HG03159 (cell line): ENCODE measurements around the gene NHERF1.

ENCODE experiments used
- ATAC-seq: cut with Tn5 transposase; IDR thresholded peaks from one replicate; pipeline ENCODE4 v1.9.1; 2021; ENCODE audit warnings: mild to moderate bottlenecking, moderate library complexity; ENCODE audit not compliant: unreplicated experiment

Gene NHERF1

DNA sequence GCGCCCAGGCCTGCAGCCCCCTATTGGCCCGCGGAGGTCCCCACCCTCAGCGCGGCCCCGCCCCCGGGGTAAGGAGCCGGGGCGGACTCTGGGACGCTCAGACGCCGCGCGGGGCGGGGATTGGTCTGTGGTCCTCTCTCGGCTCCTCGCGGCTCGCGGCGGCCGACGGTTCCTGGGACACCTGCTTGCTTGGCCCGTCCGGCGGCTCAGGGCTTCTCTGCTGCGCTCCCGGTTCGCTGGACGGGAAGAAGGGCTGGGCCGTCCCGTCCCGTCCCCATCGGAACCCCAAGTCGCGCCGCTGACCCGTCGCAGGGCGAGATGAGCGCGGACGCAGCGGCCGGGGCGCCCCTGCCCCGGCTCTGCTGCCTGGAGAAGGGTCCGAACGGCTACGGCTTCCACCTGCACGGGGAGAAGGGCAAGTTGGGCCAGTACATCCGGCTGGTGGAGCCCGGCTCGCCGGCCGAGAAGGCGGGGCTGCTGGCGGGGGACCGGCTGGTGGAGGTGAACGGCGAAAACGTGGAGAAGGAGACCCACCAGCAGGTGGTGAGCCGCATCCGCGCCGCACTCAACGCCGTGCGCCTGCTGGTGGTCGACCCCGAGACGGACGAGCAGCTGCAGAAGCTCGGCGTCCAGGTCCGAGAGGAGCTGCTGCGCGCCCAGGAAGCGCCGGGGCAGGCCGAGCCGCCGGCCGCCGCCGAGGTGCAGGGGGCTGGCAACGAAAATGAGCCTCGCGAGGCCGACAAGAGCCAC, at the start of gene NHERF1:
TSS of gene NHERF1 (plus strand) at position 100 of the 750 bp plus-strand sequence. CDS start at position 319, 219 bp downstream.
- peak; percentile 87 for ATAC-seq

- ATAC-seq, result no peak
These were observed 49.2 kb upstream of the NHERF1 start for GRCh38 chr17:74699236-74699635.

DNA sequence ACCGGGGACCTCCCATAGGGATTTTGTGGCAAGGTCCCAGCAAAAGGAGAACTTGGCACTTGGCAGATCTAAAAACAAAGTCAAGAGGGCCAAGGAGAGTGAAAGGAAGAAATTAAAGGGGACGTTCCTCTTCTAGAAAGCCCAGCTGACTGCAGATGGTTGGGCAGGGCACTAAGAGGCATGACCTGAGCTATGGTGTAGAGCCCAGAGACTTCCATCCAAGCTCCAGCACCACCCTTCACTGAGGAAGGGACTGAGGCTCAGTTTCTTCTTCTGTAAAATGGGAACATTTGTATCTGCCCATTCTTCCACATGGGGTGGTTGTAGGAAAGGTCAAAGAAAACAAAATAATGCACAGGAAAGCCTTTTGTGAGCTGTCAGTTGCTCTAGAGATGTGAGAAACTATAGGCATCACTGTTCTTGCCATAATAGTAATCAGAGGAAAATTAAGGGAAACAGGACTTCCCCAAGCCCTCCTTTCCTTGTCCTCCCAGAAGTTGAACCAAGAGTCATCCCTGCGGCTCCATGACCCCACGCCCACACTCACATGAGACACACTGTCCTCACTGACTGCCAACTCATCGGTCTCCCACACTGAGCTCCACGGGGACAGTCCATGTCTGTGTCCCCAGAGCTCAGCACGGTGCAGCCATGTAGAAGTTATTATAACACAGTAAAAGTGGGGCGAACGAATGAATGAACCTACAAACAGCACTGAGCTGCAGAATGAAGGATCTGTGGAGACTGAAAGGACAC, 46.1 kb upstream of the NHERF1 start:
- no peak for ATAC-seq

DNA sequence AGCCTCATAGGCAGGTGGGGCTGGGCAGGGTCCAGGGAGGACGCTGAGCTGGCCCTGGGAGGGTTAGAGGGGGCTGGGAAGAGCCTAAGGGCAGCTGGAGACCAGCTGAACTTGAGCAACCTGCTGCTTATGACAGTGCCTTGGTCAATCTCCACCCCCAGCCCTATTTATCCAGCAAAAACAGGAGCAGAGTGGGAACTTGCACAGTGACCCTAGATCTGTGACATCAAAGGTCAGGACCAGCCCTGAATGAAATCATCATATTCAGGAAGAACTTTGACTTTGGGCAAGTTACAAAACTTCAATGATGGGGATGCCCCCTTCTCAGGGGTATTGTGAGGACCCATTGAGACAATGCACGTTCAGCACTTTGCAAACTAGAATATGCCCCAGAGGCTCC, 45.1 kb upstream of the NHERF1 start:
- ATAC-seq, result no peak

DNA sequence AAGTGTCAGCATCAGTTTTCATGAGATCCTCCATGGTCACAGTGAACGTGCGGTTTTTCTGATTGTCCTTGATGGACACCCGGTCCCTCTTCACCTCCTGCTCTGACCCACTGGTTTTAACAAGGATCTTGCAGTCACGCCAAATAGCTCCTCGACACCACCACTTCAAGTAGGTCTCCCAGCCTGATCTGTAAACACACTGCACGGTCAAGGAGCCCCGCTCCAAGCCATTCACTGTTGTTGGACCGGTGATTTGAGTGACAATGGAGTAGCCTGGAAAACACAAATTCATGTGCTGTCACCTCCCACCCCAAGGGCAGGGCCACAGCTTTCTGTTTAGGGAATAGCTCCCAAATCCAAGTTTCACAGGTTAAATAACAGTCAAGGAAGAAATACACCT, 43.9 kb upstream of the NHERF1 start:
- ATAC-seq, result no peak

DNA sequence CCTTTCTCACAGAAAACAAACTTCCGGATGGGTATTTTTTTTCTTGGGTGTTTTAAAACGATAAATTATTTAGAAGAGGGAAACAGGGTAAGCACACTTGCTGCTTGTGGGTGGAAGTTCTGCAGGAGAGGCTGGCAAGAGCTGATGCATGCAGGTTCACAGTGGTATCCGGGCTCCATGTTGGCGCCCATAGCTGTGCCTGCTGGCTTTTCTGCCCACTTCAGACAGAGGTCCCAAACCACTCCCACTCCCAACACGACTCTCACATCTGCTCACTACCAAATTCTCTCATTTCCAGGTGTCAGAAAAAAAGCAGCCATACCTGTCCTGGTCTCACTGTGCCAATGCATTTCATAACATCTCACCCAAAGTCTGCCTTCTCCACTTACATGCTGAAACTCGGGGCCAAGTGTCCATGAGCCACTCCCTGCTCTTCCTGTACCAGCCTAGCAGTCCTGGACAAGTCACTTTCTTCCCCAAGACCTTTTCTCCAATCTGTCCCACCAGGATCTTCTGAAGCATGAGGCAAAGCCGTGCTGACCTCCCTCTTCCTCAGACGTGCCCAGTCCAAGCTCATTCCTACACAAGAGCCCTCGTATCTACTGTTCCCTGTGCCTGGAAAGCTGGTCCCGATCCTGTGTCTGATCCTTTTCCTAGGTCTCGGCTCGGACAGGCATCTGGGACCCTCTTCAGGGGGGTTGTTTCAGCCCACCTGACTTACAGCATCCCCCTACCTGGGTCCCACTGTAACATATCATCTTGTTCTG, 37.2 kb upstream of the NHERF1 start:
- ATAC-seq, result no peak

GRCh38 chr17:74712301-74712700, 36.1 kb upstream of the NHERF1 start:
- no peak for ATAC-seq

DNA sequence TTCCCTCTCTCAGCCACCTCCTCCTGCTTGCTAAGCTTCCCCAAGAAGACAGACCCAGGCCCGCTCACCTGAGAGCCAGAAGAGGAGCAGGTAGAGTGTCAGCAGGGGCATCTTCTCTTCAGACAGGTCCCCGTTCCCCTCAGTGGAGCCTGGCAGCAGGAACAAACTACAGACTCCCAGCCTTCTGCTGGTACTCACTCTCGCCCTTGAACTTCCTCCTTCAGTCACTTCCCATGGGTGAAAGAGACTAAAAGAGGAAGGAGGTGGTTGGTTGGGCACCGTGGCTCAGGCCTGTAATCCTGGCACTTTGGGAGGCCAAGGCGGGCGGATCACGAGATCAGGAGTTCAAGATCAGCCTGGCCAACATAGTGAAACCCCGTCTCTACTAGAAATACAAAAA, 35.7 kb upstream of the NHERF1 start, which contains the start of gene CD300LF:
TSS of gene CD300LF (minus strand) at position 168 of the 400 bp plus-strand sequence. CDS start at position 111, 57 bp downstream.
- no peak for ATAC-seq

DNA sequence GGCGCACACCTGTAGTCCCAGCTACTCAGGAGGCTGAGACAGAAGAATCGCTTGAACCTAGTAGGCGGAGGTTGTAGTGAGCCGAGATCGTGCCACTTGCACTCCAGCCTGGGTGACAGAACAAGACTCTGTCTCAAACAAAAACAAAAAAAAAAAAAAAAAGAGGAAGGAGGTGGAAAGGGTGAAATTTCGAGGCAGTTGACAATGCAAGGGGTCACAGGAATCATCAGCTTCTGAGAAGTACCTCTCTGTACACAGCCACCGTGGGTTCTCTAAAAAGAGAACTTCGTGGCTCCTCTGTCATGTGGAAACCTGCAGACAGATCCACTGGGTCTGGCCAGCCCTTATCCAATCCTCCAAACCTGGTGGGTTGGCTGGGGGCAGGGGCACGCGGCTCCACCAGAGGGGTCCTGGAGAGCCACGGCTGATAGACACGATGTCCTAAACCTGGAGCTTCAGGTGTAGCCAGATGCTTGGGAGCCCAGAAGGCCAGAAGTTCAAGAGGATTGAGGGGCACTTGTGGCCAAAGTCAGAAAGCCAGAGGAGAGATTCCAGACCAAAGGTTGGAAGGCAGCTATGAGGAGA, 35.2 kb upstream of the NHERF1 start:
- no peak for ATAC-seq

DNA sequence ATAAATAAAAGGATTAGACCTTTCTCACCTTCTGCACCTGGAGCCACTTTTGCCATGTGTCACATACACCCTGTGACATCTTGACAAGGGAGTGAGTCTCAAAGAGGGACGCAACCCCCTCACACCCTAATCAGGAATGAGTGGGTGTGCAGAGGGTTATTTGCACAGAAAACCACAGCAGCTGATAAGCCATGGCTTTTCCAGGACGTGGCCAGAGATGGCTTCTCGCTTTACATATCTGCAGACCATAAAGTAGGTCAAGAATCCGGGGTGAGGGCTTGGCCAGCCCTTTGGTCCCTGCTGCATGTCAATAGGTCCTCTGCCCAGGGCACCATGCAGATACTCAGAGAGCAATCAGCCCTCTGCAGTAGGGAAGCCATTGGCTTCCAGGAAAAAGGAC, 33.3 kb upstream of the NHERF1 start:
- ATAC-seq, result no peak

DNA sequence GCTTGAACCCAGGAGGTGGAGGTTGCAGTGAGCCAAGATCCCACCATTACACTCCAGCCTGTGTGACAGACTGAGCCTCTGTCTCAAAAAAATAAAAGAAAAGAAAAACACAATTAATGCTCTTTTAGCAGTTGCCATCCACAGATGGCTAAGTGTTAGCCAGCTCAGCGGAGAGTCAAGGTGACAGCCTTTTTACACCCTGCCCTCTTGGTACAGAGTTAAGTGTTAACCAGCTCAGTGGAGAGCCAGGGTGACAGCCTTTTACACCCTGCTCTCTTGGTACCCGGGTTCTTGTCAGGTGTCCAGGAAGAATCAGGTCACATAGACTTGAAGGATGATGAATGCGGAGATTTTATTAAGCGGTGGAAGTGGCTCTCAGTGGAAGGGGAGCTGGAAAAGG, 27.9 kb upstream of the NHERF1 start:
- no peak for ATAC-seq

DNA sequence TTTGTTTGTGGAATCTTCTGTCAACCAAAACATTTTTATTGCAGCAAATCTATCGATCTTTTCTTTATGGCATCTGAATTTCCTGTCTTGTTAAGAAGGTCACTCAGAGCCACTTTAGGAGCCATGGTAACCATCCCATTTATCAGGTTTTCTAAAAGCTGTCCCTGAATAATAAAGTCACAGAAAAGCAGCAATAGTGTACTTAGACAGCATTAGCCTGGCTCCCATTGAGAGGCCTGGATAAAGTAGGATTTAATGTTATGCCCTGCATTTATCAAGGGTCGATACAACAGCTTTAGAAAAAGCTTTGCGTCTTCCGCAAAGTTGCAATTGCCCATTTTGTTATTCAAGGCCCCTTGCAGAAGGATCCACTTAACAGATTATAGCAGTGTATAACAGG, 25.6 kb upstream of the NHERF1 start:
- no peak for ATAC-seq

DNA sequence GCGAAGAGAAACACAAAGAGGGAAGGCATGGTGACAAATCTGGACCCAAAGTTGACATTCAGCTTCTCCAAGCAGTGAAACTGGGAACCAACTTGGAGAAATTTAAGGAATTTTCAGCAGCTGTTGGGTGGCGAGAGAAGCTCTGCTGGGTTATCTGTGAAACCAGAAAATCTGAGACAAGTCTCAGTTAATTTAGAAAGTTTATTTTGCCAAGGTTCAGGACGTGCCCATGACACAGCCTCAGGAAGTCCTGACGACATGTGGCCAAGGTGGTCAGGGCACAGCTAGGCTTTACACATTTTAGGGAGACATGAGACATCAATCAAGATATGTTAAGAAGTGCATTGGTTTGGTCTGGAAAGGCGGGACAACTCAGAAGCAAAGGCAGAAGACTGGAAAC, 24.5 kb upstream of the NHERF1 start:
- no peak for ATAC-seq

DNA sequence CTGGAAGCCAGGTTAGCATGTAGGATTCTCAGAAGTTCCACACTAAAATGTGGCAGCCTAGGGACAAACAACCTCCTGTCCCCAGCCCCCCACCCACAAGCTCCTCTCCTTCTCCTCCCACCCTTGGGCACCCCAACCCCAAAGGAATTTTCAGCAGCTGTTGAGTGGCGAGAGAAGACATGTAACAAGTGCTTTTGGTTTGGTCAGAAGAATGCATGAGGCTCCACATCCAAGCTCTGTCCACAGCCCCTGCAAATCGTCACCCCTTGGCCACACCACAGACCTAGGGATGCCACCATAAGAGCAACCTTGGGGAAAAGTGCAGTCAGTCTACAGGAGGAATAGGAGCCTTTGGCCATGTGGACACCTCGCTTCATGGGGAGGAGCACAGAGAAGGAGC, 23.3 kb upstream of the NHERF1 start:
- no peak for ATAC-seq

DNA sequence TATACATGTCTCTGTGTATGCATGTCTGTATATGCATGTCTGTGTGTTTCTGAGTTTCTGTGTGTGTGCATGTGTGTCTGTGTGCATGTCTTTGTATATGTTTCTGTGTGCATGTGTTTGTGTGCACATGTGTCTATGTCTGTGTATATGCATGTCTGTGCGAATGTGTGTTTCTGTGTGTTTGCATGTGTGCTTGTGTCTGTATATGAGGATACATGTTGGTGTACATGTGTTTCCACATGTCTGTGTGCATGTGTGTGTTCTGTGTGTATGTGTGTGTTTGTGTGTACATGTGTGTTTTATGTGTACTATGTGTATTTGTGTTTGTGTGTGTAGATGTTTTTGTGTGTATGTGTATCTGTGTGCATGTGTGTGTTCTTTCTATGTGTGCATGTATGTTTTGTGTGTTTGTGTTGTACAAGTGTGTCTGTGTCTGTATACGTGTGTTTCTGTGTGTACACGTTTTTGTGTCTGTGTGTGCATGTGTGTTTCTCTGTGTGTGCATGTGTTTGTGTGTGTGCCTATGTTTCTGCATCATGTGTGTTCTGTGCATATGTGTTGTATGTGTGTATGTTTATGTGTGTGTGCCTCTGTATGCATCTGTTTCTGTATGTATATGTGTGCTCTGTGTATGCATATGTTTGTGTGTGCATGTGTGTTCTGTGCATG, 20.3 kb upstream of the NHERF1 start:
- no peak for ATAC-seq

GRCh38 chr17:74728702-74729075, 19.7 kb upstream of the NHERF1 start:
- no peak for ATAC-seq

GRCh38 chr17:74729368-74729767, 19.1 kb upstream of the NHERF1 start:
- ATAC-seq, result no peak

DNA sequence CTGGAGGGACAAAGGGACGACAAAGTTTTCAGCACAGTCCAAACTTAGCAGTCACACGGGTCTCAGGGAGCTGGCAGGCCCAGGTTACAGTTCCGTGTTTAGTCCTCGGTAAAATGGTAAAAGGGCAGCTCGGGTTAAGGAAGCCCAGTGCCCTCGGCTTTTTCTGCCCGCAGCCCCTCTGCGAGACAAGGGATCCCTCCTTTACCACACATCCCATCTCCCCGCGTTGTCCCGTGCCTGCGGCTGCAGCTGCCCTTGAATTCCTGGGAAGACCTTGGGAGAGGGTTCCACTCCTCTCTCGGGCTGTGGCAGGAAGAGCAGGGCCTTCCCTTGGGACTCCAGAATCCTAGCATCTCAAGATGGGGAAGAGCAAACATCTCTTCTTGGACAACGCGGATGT, 18.6 kb upstream of the NHERF1 start:
- no peak for ATAC-seq

GRCh38 chr17:74730491-74731346, 17.7 kb upstream of the NHERF1 start:
- ATAC-seq, result no peak

DNA sequence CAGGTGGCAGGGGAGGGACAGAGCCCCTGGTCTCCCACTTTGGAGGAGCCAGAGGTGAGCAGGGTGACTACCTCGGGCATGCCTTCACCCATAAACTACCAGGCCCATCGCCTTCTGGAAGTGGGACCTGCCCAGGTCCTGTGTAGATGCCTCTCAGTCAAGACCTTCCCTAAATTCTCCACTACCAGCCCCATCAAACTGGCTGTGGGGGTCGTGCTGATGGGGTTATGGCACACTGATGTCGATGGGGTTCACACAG, 17.2 kb upstream of the NHERF1 start:
- no peak for ATAC-seq
